NT2/D1 (cell line): Measurements from ENCODE around the gene ST3GAL6.

ENCODE experiments used
- DNase-seq: peaks from one replicate; pipeline ENCODE4 v3.0.0-alpha.2; 2011; ENCODE audit warnings: low read depth, low spot score
- H3K27me3 ChIP-seq: 2 replicates; pipeline ENCODE4 v1.6.0; 2011; ENCODE audit warnings: mild to moderate bottlenecking; ENCODE audit not compliant: insufficient read length, insufficient read depth
- H3K36me3 ChIP-seq: 2 replicates; pipeline ENCODE4 v1.6.1; 2011; ENCODE audit warnings: mild to moderate bottlenecking, low read length, mixed read lengths; ENCODE audit not compliant: insufficient read depth, insufficient read length
- H3K4me1 ChIP-seq: 2 replicates; pipeline ENCODE4 v1.5.1; 2011; ENCODE audit not compliant: insufficient read depth, insufficient read length
- H3K4me3 ChIP-seq: 2 replicates; pipeline ENCODE4 v1.5.1; 2011; ENCODE audit warnings: low read depth; ENCODE audit not compliant: insufficient read length
- H3K9ac ChIP-seq: 2 replicates; pipeline ENCODE4 v1.6.0; 2011; ENCODE audit warnings: low read depth; ENCODE audit not compliant: insufficient read length
- H3K9me3 ChIP-seq: 2 replicates; pipeline ENCODE4 v1.5.1; 2011; ENCODE audit warnings: mild to moderate bottlenecking, low read length; ENCODE audit not compliant: insufficient read depth
- SUZ12 ChIP-seq: IDR thresholded peaks from 2 replicates; pipeline ENCODE4 v1.6.1; 2011; ENCODE audit not compliant: insufficient read length, insufficient read depth; ENCODE audit errors: extremely low read depth
- YY1 ChIP-seq: IDR thresholded peaks from 2 replicates; pipeline ENCODE4 v1.6.1; 2011; ENCODE audit not compliant: insufficient read length, insufficient read depth
- ZNF274 ChIP-seq: IDR thresholded peaks from 2 replicates; pipeline ENCODE4 v1.6.1; 2011; ENCODE audit warnings: mild to moderate bottlenecking, low read depth, low read length

The ST3GAL6 gene

DNA sequence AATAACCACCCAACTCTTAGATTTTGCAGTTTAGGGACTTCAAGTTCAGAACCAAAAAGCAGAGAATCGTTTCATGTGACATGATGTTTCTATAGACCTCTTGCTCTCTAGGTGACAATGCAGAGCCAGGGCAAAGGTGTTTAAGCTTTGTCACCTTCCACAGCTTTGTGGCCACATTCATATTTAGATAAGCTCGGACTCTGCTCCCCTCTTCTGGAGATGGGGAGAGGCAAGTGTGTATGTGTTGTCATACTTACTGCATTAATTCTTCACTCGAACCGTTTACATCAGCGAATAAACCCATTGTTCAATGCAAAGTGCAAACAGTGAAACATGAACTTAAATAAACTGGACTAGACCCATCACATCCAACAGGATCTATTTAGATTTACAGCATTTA, 33.2 kb downstream of the ST3GAL6 start:
- Histone ChIP-seq H3K27me3 (no peaks in the 10 kb centered on the region), H3K4me1 (no peaks in the 10 kb centered on the region), H3K9me3 (no peaks in the 10 kb centered on the region), H3K36me3 (peaks cover 39% of the 10 kb centered on the region), H3K4me3 (no peak overlapping the region), H3K9ac (no peak overlapping the region)
- DNase-seq = no peak
- TF ChIP-seq ZNF274 (no peak), SUZ12 (no peak), YY1 (no peak)

GRCh38 chr3:98797905-98798304, 34.8 kb downstream of the ST3GAL6 start:
- TF ChIP-seq ZNF274 = no peak
- TF ChIP-seq SUZ12 = no peak
- no peak for TF ChIP-seq YY1
- no peak for DNase-seq
- H3K9me3 ChIP-seq = no peaks in the 10 kb centered on the region
- no peaks in the 10 kb centered on the region for H3K27me3 ChIP-seq
- H3K4me1 ChIP-seq = no peaks in the 10 kb centered on the region
- H3K9ac ChIP-seq = no peak overlapping the region
- H3K36me3 ChIP-seq = peaks cover 42% of the 10 kb centered on the region
- no peak overlapping the region for H3K4me3 ChIP-seq

DNA sequence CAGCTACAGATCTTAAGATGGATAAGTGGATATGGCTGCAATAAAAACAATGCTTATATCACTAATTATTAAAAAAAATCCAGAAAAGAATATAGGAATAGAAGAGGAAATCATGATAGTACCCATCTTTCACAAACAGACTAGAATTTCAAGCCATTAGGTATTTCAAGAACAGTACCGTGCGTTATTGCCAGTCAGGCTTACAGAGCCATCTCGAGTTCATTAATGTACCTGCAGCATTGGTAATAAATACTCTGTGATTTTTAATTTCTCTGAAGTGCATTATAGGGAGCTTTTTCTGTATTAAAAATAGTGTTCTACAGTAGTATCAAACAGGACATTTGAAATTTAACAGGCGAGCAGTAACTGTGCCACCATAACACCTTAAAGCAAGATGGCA, 35.7 kb downstream of the ST3GAL6 start:
- H3K4me3 ChIP-seq = no peak overlapping the region
- DNase-seq = no peak
- H3K4me1 ChIP-seq = no peaks in the 10 kb centered on the region
- peaks cover 42% of the 10 kb centered on the region for H3K36me3 ChIP-seq
- H3K9me3 ChIP-seq = no peaks in the 10 kb centered on the region
- no peak for TF ChIP-seq SUZ12
- no peak for TF ChIP-seq YY1
- TF ChIP-seq ZNF274 = no peak
- H3K27me3 ChIP-seq = no peaks in the 10 kb centered on the region
- H3K9ac ChIP-seq = no peak overlapping the region

- H3K36me3 ChIP-seq = peaks cover 40% of the 10 kb centered on the region
- no peaks in the 10 kb centered on the region for H3K27me3 ChIP-seq
- no peaks in the 10 kb centered on the region for H3K9me3 ChIP-seq
- H3K9ac ChIP-seq = no peak overlapping the region
- DNase-seq = no peak
- H3K4me1 ChIP-seq = no peaks in the 10 kb centered on the region
- TF ChIP-seq SUZ12 (no peak), YY1 (no peak), ZNF274 (no peak)
- no peak overlapping the region for H3K4me3 ChIP-seq
Measured at GRCh38 chr3:98799479-98799878, 36.3 kb downstream of the ST3GAL6 start.

GRCh38 chr3:98800401-98800800, 37.3 kb downstream of the ST3GAL6 start:
- H3K9ac ChIP-seq = no peak overlapping the region
- no peak overlapping the region for H3K4me3 ChIP-seq
- DNase-seq = no peak
- no peaks in the 10 kb centered on the region for H3K27me3 ChIP-seq
- no peaks in the 10 kb centered on the region for H3K9me3 ChIP-seq
- TF ChIP-seq ZNF274 (no peak), SUZ12 (no peak), YY1 (no peak)
- peaks cover 44% of the 10 kb centered on the region for H3K36me3 ChIP-seq
- no peaks in the 10 kb centered on the region for H3K4me1 ChIP-seq

DNA sequence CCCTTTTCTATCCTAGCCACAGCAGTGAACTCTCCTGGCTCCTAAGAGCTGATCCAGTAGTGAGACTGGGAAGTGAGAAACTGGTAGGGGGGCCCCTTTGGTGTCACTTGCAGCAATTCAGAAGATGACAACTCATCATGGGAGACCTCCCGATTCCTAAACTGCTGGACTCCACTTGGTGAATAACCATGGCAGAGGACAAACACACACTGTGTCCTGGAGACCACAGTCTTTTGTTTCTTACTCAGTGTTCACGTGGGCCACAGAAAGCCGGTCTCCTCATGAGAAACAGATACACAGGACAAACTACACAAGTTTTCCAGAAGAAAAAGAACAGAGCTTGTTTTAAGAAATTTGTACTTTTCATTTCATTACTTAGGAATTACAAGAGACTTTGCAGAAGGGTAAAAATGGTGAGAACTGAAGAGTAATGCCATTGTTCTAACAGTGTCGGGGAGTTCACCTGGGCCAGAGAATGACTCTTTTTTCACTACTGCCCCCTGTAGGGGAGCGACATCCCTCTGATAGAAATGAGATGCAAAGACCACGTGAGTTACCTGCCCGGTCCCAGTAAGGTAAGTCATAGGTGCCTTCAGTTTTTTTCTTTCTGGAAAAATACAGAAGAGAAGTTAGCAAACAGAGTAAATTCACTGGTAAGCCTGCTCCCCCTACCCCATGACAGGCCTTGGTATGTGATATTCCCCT, 38.1 kb downstream of the ST3GAL6 start:
- no peak for DNase-seq
- Histone ChIP-seq H3K36me3 (peaks cover 50% of the 10 kb centered on the region), H3K9ac (no peak overlapping the region), H3K4me1 (no peaks in the 10 kb centered on the region), H3K27me3 (no peaks in the 10 kb centered on the region), H3K9me3 (no peaks in the 10 kb centered on the region), H3K4me3 (no peak overlapping the region)
- TF ChIP-seq SUZ12 (no peak), ZNF274 (no peak), YY1 (no peak)

- H3K4me3 ChIP-seq = no peak overlapping the region
- H3K9me3 ChIP-seq = no peaks in the 10 kb centered on the region
- H3K9ac ChIP-seq = no peak overlapping the region
- TF ChIP-seq YY1 (no peak), ZNF274 (no peak), SUZ12 (no peak)
- H3K27me3 ChIP-seq = no peaks in the 10 kb centered on the region
- H3K36me3 ChIP-seq = peaks cover 65% of the 10 kb centered on the region
- DNase-seq = no peak
- no peaks in the 10 kb centered on the region for H3K4me1 ChIP-seq
Measured at GRCh38 chr3:98805571-98805970, 42.4 kb downstream of the ST3GAL6 start.
